Neural cell (in vitro differentiated cells): ENCODE measurements around the gene UBE4B. TPM values are rescaled to one million over a fixed set of nuclear protein-coding genes. Genes with fewer than 3 reads are reported as not detected.

Experiments used
- H2AFZ ChIP-seq: fragments of 200-600, 300-800 bp; sonication (generic), shearing (Covaris generic); 2 replicates; pipeline ENCODE4 v1.6.0; 2014; ENCODE audit warnings: low read depth, mild to moderate bottlenecking, antibody characterized with exemption, low read length, moderate library complexity
- H3F3A ChIP-seq: fragments of 200-600 bp; shearing (Covaris generic); 2 replicates; pipeline ENCODE4 v1.6.1; 2016; ENCODE audit warnings: mild to moderate bottlenecking, moderate library complexity, mixed read lengths, antibody characterized with exemption, low read length; ENCODE audit not compliant: insufficient read depth, poor library complexity, severe bottlenecking
- H3K27ac ChIP-seq: fragments of 200-600, 300-800 bp; sonication (generic), shearing (Covaris generic); 2 replicates; pipeline ENCODE4 v1.5.1; 2014; ENCODE audit warnings: mild to moderate bottlenecking, low read length, moderate library complexity
- H3K27me3 ChIP-seq: fragments of 300-800, 200-600 bp; sonication (generic), shearing (Covaris generic); 2 replicates; pipeline ENCODE4 v1.6.0; 2014; ENCODE audit warnings: mild to moderate bottlenecking, low read depth, low read length, moderate library complexity; ENCODE audit not compliant: insufficient read depth
- H3K36me3 ChIP-seq: fragments of 300-800, 200-600 bp; sonication (generic), shearing (Covaris generic); 2 replicates; pipeline ENCODE4 v1.5.1; 2014; ENCODE audit warnings: mild to moderate bottlenecking, antibody characterized with exemption, low read length, moderate library complexity; ENCODE audit not compliant: insufficient read depth
- H3K4me2 ChIP-seq: fragments of 300-800, 200-600 bp; sonication (generic), shearing (Covaris generic); 2 replicates; pipeline ENCODE4 v1.6.0; 2014; ENCODE audit warnings: mild to moderate bottlenecking, low read length
- H3K4me3 ChIP-seq: fragments of 300-800, 200-600 bp; sonication (generic), shearing (Covaris generic); 2 replicates; pipeline ENCODE4 v1.5.1; 2014; ENCODE audit warnings: mild to moderate bottlenecking, low read length, moderate library complexity
- H3K79me2 ChIP-seq: fragments of 200-600 bp; shearing (Covaris generic); replicated peaks from 2 replicates; pipeline ENCODE4 v1.6.0; 2014; ENCODE audit warnings: mild to moderate bottlenecking, low read length, moderate library complexity; ENCODE audit not compliant: insufficient read depth
- H3K9ac ChIP-seq: fragments of 300-800, 200-600 bp; sonication (generic), shearing (Covaris generic); 2 replicates; pipeline ENCODE4 v1.6.1; 2016; ENCODE audit warnings: mild to moderate bottlenecking, low read length, mixed read lengths
- H3K9me2 ChIP-seq: fragments of 200-600 bp; shearing (Covaris generic); 2 replicates; pipeline ENCODE4 v1.6.1; 2016; ENCODE audit warnings: mild to moderate bottlenecking, low read length, mixed read lengths; ENCODE audit not compliant: insufficient read depth
- H3K9me3 ChIP-seq: fragments of 200-600, 300-800 bp; sonication (generic), shearing (Covaris generic); 2 replicates; pipeline ENCODE4 v1.6.1; 2016; ENCODE audit warnings: mild to moderate bottlenecking, mixed run types, low read length, moderate library complexity, mixed read lengths
- H4K20me1 ChIP-seq: fragments of 200-600 bp; shearing (Covaris generic); 2 replicates; pipeline ENCODE4 v1.6.1; 2016; ENCODE audit warnings: mild to moderate bottlenecking, mixed run types; ENCODE audit not compliant: insufficient read depth
- CTCF ChIP-seq: fragments of 450-650 bp; IDR thresholded peaks from 2 replicates; pipeline ENCODE4 v1.5.1; 2014; ENCODE audit warnings: antibody characterized with exemption, mild to moderate bottlenecking, moderate library complexity; ENCODE audit not compliant: poor library complexity, severe bottlenecking
- EP300 ChIP-seq: fragments of 450-650 bp; conservative IDR thresholded peaks from 2 replicates; pipeline ENCODE4 v1.6.1; 2014; ENCODE audit warnings: antibody characterized with exemption, mild to moderate bottlenecking, moderate library complexity; ENCODE audit not compliant: poor library complexity, severe bottlenecking
- EZH2 ChIP-seq: fragments of 200-600, 300-800 bp; shearing (Covaris generic), sonication (generic); IDR thresholded peaks from 2 replicates; pipeline ENCODE4 v1.6.1; 2014; ENCODE audit warnings: antibody characterized with exemption, low read length, borderline replicate concordance, mild to moderate bottlenecking; ENCODE audit not compliant: insufficient read depth, poor library complexity, severe bottlenecking
- MXI1 ChIP-seq: fragments of 450-650 bp; conservative IDR thresholded peaks from 2 replicates; pipeline ENCODE4 v1.6.1; 2014; ENCODE audit warnings: antibody characterized with exemption, mild to moderate bottlenecking; ENCODE audit not compliant: poor library complexity, severe bottlenecking
- POLR2AphosphoS5 ChIP-seq: IDR thresholded peaks from 2 replicates; pipeline ENCODE4 v1.6.1; 2012
- RAD21 ChIP-seq: fragments of 450-650 bp; conservative IDR thresholded peaks from 2 replicates; pipeline ENCODE4 v1.6.1; 2014; ENCODE audit warnings: antibody characterized with exemption, mild to moderate bottlenecking, moderate library complexity
- REST ChIP-seq: IDR thresholded peaks from 2 replicates; pipeline ENCODE4 v1.6.1; 2012; ENCODE audit warnings: borderline replicate concordance
- SMC3 ChIP-seq: fragments of 450-650 bp; conservative IDR thresholded peaks from 2 replicates; pipeline ENCODE4 v1.6.1; 2014; ENCODE audit warnings: antibody characterized with exemption, mild to moderate bottlenecking, moderate library complexity; ENCODE audit not compliant: poor library complexity
- TAF1 ChIP-seq: IDR thresholded peaks from 2 replicates; pipeline ENCODE4 v1.6.1; 2012; ENCODE audit warnings: low read depth
- polyA plus RNA-seq: library from polyadenylated mRNA; depleted of rRNA; stranded (reverse); fragments of >200 nt; gene quantifications from 2 replicates; pipeline ENCODE4 v1.2.3, GENCODE V29; 2014

UBE4B gene
- polyA plus RNA-seq, 1 donor from 2014 or later = 28.9 TPM

- no peaks in the 10 kb centered on the region for H3K36me3 ChIP-seq
- H3F3A ChIP-seq = no peaks in the 10 kb centered on the region
- H4K20me1 ChIP-seq = no peaks in the 10 kb centered on the region
- H3K4me3 ChIP-seq = no peak overlapping the region
- H3K9me2 ChIP-seq = no peaks in the 10 kb centered on the region
- H3K79me2 ChIP-seq = peaks cover 3% of the 10 kb centered on the region
- no peak overlapping the region for H3K27ac ChIP-seq
- no peaks in the 10 kb centered on the region for H3K9me3 ChIP-seq
- H3K9ac ChIP-seq = no peak overlapping the region
- H3K27me3 ChIP-seq = no peaks in the 10 kb centered on the region
- no peak overlapping the region for H3K4me2 ChIP-seq
- TF ChIP-seq EZH2 = no peak
- no peak for TF ChIP-seq SMC3
- no peak for TF ChIP-seq REST
- TF ChIP-seq EP300 = no peak
- no peak overlapping the region for H2AFZ ChIP-seq
Observed at GRCh38 chr1:10065344-10065685, 32.6 kb downstream of the UBE4B start.

GRCh38 chr1:10065760-10066159, 33.0 kb downstream of the UBE4B start:
- no peak overlapping the region for H3K4me2 ChIP-seq
- H3F3A ChIP-seq = no peaks in the 10 kb centered on the region
- H3K9me3 ChIP-seq = no peaks in the 10 kb centered on the region
- H3K4me3 ChIP-seq = no peak overlapping the region
- no peaks in the 10 kb centered on the region for H4K20me1 ChIP-seq
- peaks cover 3% of the 10 kb centered on the region for H3K79me2 ChIP-seq
- no peak for TF ChIP-seq SMC3
- no peak for TF ChIP-seq EP300
- TF ChIP-seq REST = no peak
- TF ChIP-seq TAF1 = no peak
- TF ChIP-seq RAD21 = no peak
- TF ChIP-seq MXI1 = no peak
- TF ChIP-seq CTCF = no peak
- no peak for TF ChIP-seq EZH2
- TF ChIP-seq POLR2AphosphoS5 = no peak
- H3K9me2 ChIP-seq = no peaks in the 10 kb centered on the region
- no peaks in the 10 kb centered on the region for H3K27me3 ChIP-seq
- H3K9ac ChIP-seq = no peak overlapping the region
- no peak overlapping the region for H2AFZ ChIP-seq
- H3K36me3 ChIP-seq = no peaks in the 10 kb centered on the region
- H3K27ac ChIP-seq = no peak overlapping the region
